ENCODE data around the gene MADCAM1.

The MADCAM1 gene

GRCh38 chr19:457636-458035 lies 38.6 kb upstream of the MADCAM1 start:
- Histone ChIP-seq H3K27me3 (ENCODE audit: control insufficient read depth in 1 of 2, insufficient read depth in 2 of 2, low read length in 2 of 2) (no peaks in the 10 kb centered on the region), H3K9me3 (ENCODE audit: control insufficient read depth in 2 of 2, low read length in 2 of 2) (no peaks in the 10 kb centered on the region), H3K4me3 (ENCODE audit: low read length in 2 of 2) (no peak overlapping the region), H3K27ac (ENCODE audit: low read length) (no peak overlapping the region), H3K4me1 (ENCODE audit: control insufficient read depth, insufficient read depth, low read length) (peaks cover 10% of the 10 kb centered on the region), H3K9ac (ENCODE audit: low read length in 2 of 2) (no peak overlapping the region), H3K36me3 (ENCODE audit: control insufficient read depth in 2 of 2, insufficient read depth in 2 of 2, low read length in 2 of 2) (peaks cover 0 to 2% of the 10 kb centered on the region in 2 donors)

- no peak overlapping the region for H3K27ac ChIP-seq (ENCODE audit: low read length)
- no peaks in the 10 kb centered on the region for H3K9me3 ChIP-seq (ENCODE audit: control insufficient read depth in 2 of 2, low read length in 2 of 2)
- no peak overlapping the region for H3K4me3 ChIP-seq (ENCODE audit: low read length in 2 of 2)
- no peak overlapping the region for H3K9ac ChIP-seq (ENCODE audit: low read length in 2 of 2)
- no peaks in the 10 kb centered on the region for H3K27me3 ChIP-seq (ENCODE audit: control insufficient read depth in 1 of 2, insufficient read depth in 2 of 2, low read length in 2 of 2)
- peaks cover 10% of the 10 kb centered on the region for H3K4me1 ChIP-seq (ENCODE audit: control insufficient read depth, insufficient read depth, low read length)
- peaks cover 0 to 2% of the 10 kb centered on the region in 2 donors for H3K36me3 ChIP-seq (ENCODE audit: control insufficient read depth in 2 of 2, insufficient read depth in 2 of 2, low read length in 2 of 2)
Observed at GRCh38 chr19:458091-459042, 37.9 kb upstream of the MADCAM1 start.

- H3K4me1 ChIP-seq (ENCODE audit: control insufficient read depth, insufficient read depth, low read length): peaks cover 10% of the 10 kb centered on the region
- H3K4me3 ChIP-seq (ENCODE audit: low read length in 2 of 2): peak overlapping the region; percentile 78 to 86
- no peaks in the 10 kb centered on the region for H3K9me3 ChIP-seq (ENCODE audit: control insufficient read depth in 2 of 2, low read length in 2 of 2)
- H3K36me3 ChIP-seq (ENCODE audit: control insufficient read depth in 2 of 2, insufficient read depth in 2 of 2, low read length in 2 of 2): no peaks in the 10 kb centered on the region
- H3K27ac ChIP-seq (ENCODE audit: low read length): peak overlapping the region; percentile 46
- peak overlapping the region; percentile 78 to 81 for H3K9ac ChIP-seq (ENCODE audit: low read length in 2 of 2)
- no peaks in the 10 kb centered on the region for H3K27me3 ChIP-seq (ENCODE audit: control insufficient read depth in 1 of 2, insufficient read depth in 2 of 2, low read length in 2 of 2)
Observed at GRCh38 chr19:459724-460511, 36.4 kb upstream of the MADCAM1 start.

- no peaks in the 10 kb centered on the region for H3K9me3 ChIP-seq (ENCODE audit: control insufficient read depth in 2 of 2, low read length in 2 of 2)
- H3K4me3 ChIP-seq (ENCODE audit: low read length in 2 of 2): peak within 1 kb of the TSS; percentile 78 to 86
- H3K36me3 ChIP-seq (ENCODE audit: control insufficient read depth in 2 of 2, insufficient read depth in 2 of 2, low read length in 2 of 2): no peaks in the 10 kb centered on the region
- peaks cover 10% of the 10 kb centered on the region for H3K4me1 ChIP-seq (ENCODE audit: control insufficient read depth, insufficient read depth, low read length)
- peak within 1 kb of the TSS; percentile 78 to 81 for H3K9ac ChIP-seq (ENCODE audit: low read length in 2 of 2)
- no peaks in the 10 kb centered on the region for H3K27me3 ChIP-seq (ENCODE audit: control insufficient read depth in 1 of 2, insufficient read depth in 2 of 2, low read length in 2 of 2)
- H3K27ac ChIP-seq (ENCODE audit: low read length): peak within 1 kb of the TSS; percentile 46
Observed at GRCh38 chr19:460877-461720, 35.2 kb upstream of the MADCAM1 start, which contains the start of gene SHC2. SHC2 (minus strand) TSS chr19:461033; CDS start chr19:460996, 37 bp downstream.

GRCh38 chr19:461721-462551 lies 34.4 kb upstream of the MADCAM1 start:
- peak overlapping the region in 1 of 2 donors; percentile 67 for H3K4me3 ChIP-seq (ENCODE audit: low read length in 2 of 2)
- no peak overlapping the region for H3K27ac ChIP-seq (ENCODE audit: low read length)

GRCh38 chr19:463483-464207 lies 32.6 kb upstream of the MADCAM1 start:
- H3K4me1 ChIP-seq (ENCODE audit: control insufficient read depth, insufficient read depth, low read length): peaks cover 10% of the 10 kb centered on the region
- H3K27me3 ChIP-seq (ENCODE audit: control insufficient read depth in 1 of 2, insufficient read depth in 2 of 2, low read length in 2 of 2): no peaks in the 10 kb centered on the region
- H3K9me3 ChIP-seq (ENCODE audit: control insufficient read depth in 2 of 2, low read length in 2 of 2): no peaks in the 10 kb centered on the region
- no peaks in the 10 kb centered on the region for H3K36me3 ChIP-seq (ENCODE audit: control insufficient read depth in 2 of 2, insufficient read depth in 2 of 2, low read length in 2 of 2)
- no peak overlapping the region for H3K27ac ChIP-seq (ENCODE audit: low read length)
- H3K4me3 ChIP-seq (ENCODE audit: low read length in 2 of 2): no peak overlapping the region
- H3K9ac ChIP-seq (ENCODE audit: low read length in 2 of 2): no peak overlapping the region

More at GRCh38 chr19:461721-462551, 34.4 kb upstream of the MADCAM1 start:
- Histone ChIP-seq H3K4me1 (ENCODE audit: control insufficient read depth, insufficient read depth, low read length) (peaks cover 10% of the 10 kb centered on the region), H3K36me3 (ENCODE audit: control insufficient read depth in 2 of 2, insufficient read depth in 2 of 2, low read length in 2 of 2) (no peaks in the 10 kb centered on the region), H3K9me3 (ENCODE audit: control insufficient read depth in 2 of 2, low read length in 2 of 2) (no peaks in the 10 kb centered on the region), H3K27me3 (ENCODE audit: control insufficient read depth in 1 of 2, insufficient read depth in 2 of 2, low read length in 2 of 2) (no peaks in the 10 kb centered on the region), H3K9ac (ENCODE audit: low read length in 2 of 2) (no peak overlapping the region)

- peaks cover 10% of the 10 kb centered on the region for H3K4me1 ChIP-seq (ENCODE audit: control insufficient read depth, insufficient read depth, low read length)
- no peak overlapping the region for H3K27ac ChIP-seq (ENCODE audit: low read length)
- no peaks in the 10 kb centered on the region for H3K27me3 ChIP-seq (ENCODE audit: control insufficient read depth in 1 of 2, insufficient read depth in 2 of 2, low read length in 2 of 2)
- no peaks in the 10 kb centered on the region for H3K36me3 ChIP-seq (ENCODE audit: control insufficient read depth in 2 of 2, insufficient read depth in 2 of 2, low read length in 2 of 2)
- H3K9me3 ChIP-seq (ENCODE audit: control insufficient read depth in 2 of 2, low read length in 2 of 2): no peaks in the 10 kb centered on the region
- no peak overlapping the region for H3K9ac ChIP-seq (ENCODE audit: low read length in 2 of 2)
- H3K4me3 ChIP-seq (ENCODE audit: low read length in 2 of 2): no peak overlapping the region
Observed at GRCh38 chr19:464208-464545, 32.1 kb upstream of the MADCAM1 start.

GRCh38 chr19:465056-465816 lies 31.1 kb upstream of the MADCAM1 start:
- Histone ChIP-seq H3K27ac (ENCODE audit: low read length) (no peak overlapping the region), H3K9me3 (ENCODE audit: control insufficient read depth in 2 of 2, low read length in 2 of 2) (no peaks in the 10 kb centered on the region), H3K4me3 (ENCODE audit: low read length in 2 of 2) (no peak overlapping the region), H3K27me3 (ENCODE audit: control insufficient read depth in 1 of 2, insufficient read depth in 2 of 2, low read length in 2 of 2) (no peaks in the 10 kb centered on the region), H3K36me3 (ENCODE audit: control insufficient read depth in 2 of 2, insufficient read depth in 2 of 2, low read length in 2 of 2) (no peaks in the 10 kb centered on the region), H3K9ac (ENCODE audit: low read length in 2 of 2) (no peak overlapping the region), H3K4me1 (ENCODE audit: control insufficient read depth, insufficient read depth, low read length) (peaks cover 3% of the 10 kb centered on the region)

- H3K4me1 ChIP-seq (ENCODE audit: control insufficient read depth, insufficient read depth, low read length): no peaks in the 10 kb centered on the region
- no peaks in the 10 kb centered on the region for H3K9me3 ChIP-seq (ENCODE audit: control insufficient read depth in 2 of 2, low read length in 2 of 2)
- no peak overlapping the region for H3K4me3 ChIP-seq (ENCODE audit: low read length in 2 of 2)
- no peak overlapping the region for H3K27ac ChIP-seq (ENCODE audit: low read length)
- no peak overlapping the region for H3K9ac ChIP-seq (ENCODE audit: low read length in 2 of 2)
- H3K36me3 ChIP-seq (ENCODE audit: control insufficient read depth in 2 of 2, insufficient read depth in 2 of 2, low read length in 2 of 2): no peaks in the 10 kb centered on the region
- no peaks in the 10 kb centered on the region for H3K27me3 ChIP-seq (ENCODE audit: control insufficient read depth in 1 of 2, insufficient read depth in 2 of 2, low read length in 2 of 2)
Observed at GRCh38 chr19:467554-467953, 28.7 kb upstream of the MADCAM1 start.
